GM19463 (cell line): ENCODE results near the gene MTX1.
A peak's percentile ranks its signal among the peaks of the same experiment; 100 is the strongest.

ENCODE experiments used
- ATAC-seq: cut with Tn5 transposase; IDR thresholded peaks from one replicate; pipeline ENCODE4 v1.9.1; 2021; ENCODE audit warnings: mild to moderate bottlenecking, moderate library complexity; ENCODE audit not compliant: unreplicated experiment

MTX1 gene

GRCh38 chr1:155173478-155174323 lies 34.8 kb upstream of the MTX1 start, which contains the start of gene TRIM46:
Gene TRIM46 (plus strand): TSS chr1:155173849. CDS start chr1:155173967, 118 bp downstream.
- ATAC-seq = no peak

GRCh38 chr1:155174324-155175280 lies 33.9 kb upstream of the MTX1 start:
- no peak for ATAC-seq

GRCh38 chr1:155175281-155175926 lies 33.1 kb upstream of the MTX1 start:
- no peak for ATAC-seq

- no peak for ATAC-seq
These were observed 32.5 kb upstream of the MTX1 start for GRCh38 chr1:155175927-155176371.

- ATAC-seq = no peak
These were observed 31.9 kb upstream of the MTX1 start for GRCh38 chr1:155176544-155177071.

GRCh38 chr1:155177192-155177917 lies 31.1 kb upstream of the MTX1 start:
- no peak for ATAC-seq

- no peak for ATAC-seq
These were observed 30.6 kb upstream of the MTX1 start for GRCh38 chr1:155177918-155178281.

- ATAC-seq = no peak
These were observed 29.9 kb upstream of the MTX1 start for GRCh38 chr1:155178441-155179111.

- ATAC-seq = no peak
These were observed 29.1 kb upstream of the MTX1 start for GRCh38 chr1:155179112-155180031.

- no peak for ATAC-seq
These were observed 27.0 kb upstream of the MTX1 start for GRCh38 chr1:155181371-155182051.

GRCh38 chr1:155182052-155182550 lies 26.4 kb upstream of the MTX1 start:
- ATAC-seq = no peak

GRCh38 chr1:155183775-155184221 lies 24.7 kb upstream of the MTX1 start:
- ATAC-seq = no peak

GRCh38 chr1:155184351-155184811 lies 24.1 kb upstream of the MTX1 start:
- ATAC-seq = no peak

- ATAC-seq = peak; percentile 94
These were observed 23.4 kb upstream of the MTX1 start for GRCh38 chr1:155184835-155185782.

- no peak for ATAC-seq
These were observed 22.8 kb upstream of the MTX1 start for GRCh38 chr1:155185783-155186066.

GRCh38 chr1:155186067-155186793 lies 22.3 kb upstream of the MTX1 start:
- ATAC-seq = no peak
